Left ventricle myocardium inferior (tissue), 1 donor: ENCODE measurements around the gene FKBP5. TPM values are rescaled to one million over a fixed set of nuclear protein-coding genes. Genes with fewer than 3 reads are reported as not detected.

Experiments used
- DNase-seq: peaks from one replicate; pipeline ENCODE4 v3.0.0-alpha.2; 2020
- H3K27ac ChIP-seq: fragments of 200-600 bp; replicated peaks from 2 replicates; pipeline ENCODE4 v1.8.0; 2021
- H3K27me3 ChIP-seq: fragments of 200-600 bp; 2 replicates; pipeline ENCODE4 v1.8.0; 2021; ENCODE audit warnings: low read depth
- H3K36me3 ChIP-seq: fragments of 200-600 bp; 2 replicates; pipeline ENCODE4 v1.8.0; 2021
- H3K4me1 ChIP-seq: fragments of 200-600 bp; 2 replicates; pipeline ENCODE4 v1.8.0; 2021
- H3K4me3 ChIP-seq: fragments of 200-600 bp; 2 replicates; pipeline ENCODE4 v1.8.0; 2021; ENCODE audit warnings: mild to moderate bottlenecking, moderate library complexity
- H3K9me3 ChIP-seq: fragments of 200-600 bp; replicated peaks from 2 replicates; pipeline ENCODE4 v1.8.0; 2021
- intact Hi-C: fragments of 100-400 bp; cut with micrococcal nuclease; formaldehyde crosslinking; loops from one replicate; pipeline ENCODE4 v1.11.0; 2022
- total RNA-seq: library from RNA; stranded (reverse); fragmentation: NEBNext Ultra II Directional; extraction: Animal tissue kit (Norgen Biotek cat#: 25700); gene quantifications from one replicate; pipeline ENCODE4 v1.2.1, GENCODE V29; 2021
- TF ChIP-seq, protein P1 (sequence below): fragments of 200-600 bp; IDR thresholded peaks from 2 replicates; pipeline ENCODE4 v1.8.0; 2021; ENCODE audit warnings: antibody characterized with exemption, mild to moderate bottlenecking, borderline replicate concordance
- donor health status: DM: no; HTN: yes; CAD: no; lungs with severe emphysema.

The FKBP5 gene
- total RNA-seq, 1 donor from 2014 or later: 101 TPM

DNA sequence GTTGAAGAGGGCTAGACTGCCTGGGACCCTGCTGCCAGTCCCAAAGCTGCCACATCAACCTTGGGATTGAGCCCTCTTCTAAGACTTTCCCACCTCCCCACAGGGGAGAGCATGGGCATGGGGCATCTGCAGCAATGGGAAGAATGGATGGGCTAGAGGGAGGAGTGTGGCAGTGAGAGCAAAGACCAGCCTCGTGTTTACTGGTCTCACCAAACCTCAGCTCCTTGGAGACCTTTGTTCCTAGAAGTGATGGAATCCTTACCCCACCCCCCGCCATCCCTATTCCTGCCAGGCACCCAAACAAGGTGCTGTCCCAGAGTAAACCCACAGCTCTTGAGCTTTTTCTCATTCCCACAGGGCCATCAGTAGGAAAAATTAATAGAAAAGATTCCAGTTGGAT is 28.1 kb upstream of the FKBP5 start:
- Histone ChIP-seq H3K27ac (no peak overlapping the region), H3K36me3 (no peaks in the 10 kb centered on the region), H3K4me3 (no peak overlapping the region), H3K9me3 (no peaks in the 10 kb centered on the region), H3K4me1 (peaks cover 40% of the 10 kb centered on the region), H3K27me3 (no peaks in the 10 kb centered on the region)
- TF ChIP-seq, protein P1, sequence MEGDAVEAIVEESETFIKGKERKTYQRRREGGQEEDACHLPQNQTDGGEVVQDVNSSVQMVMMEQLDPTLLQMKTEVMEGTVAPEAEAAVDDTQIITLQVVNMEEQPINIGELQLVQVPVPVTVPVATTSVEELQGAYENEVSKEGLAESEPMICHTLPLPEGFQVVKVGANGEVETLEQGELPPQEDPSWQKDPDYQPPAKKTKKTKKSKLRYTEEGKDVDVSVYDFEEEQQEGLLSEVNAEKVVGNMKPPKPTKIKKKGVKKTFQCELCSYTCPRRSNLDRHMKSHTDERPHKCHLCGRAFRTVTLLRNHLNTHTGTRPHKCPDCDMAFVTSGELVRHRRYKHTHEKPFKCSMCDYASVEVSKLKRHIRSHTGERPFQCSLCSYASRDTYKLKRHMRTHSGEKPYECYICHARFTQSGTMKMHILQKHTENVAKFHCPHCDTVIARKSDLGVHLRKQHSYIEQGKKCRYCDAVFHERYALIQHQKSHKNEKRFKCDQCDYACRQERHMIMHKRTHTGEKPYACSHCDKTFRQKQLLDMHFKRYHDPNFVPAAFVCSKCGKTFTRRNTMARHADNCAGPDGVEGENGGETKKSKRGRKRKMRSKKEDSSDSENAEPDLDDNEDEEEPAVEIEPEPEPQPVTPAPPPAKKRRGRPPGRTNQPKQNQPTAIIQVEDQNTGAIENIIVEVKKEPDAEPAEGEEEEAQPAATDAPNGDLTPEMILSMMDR: no peak
- no peak for DNase-seq
- intact Hi-C loops: no loop called here

DNA sequence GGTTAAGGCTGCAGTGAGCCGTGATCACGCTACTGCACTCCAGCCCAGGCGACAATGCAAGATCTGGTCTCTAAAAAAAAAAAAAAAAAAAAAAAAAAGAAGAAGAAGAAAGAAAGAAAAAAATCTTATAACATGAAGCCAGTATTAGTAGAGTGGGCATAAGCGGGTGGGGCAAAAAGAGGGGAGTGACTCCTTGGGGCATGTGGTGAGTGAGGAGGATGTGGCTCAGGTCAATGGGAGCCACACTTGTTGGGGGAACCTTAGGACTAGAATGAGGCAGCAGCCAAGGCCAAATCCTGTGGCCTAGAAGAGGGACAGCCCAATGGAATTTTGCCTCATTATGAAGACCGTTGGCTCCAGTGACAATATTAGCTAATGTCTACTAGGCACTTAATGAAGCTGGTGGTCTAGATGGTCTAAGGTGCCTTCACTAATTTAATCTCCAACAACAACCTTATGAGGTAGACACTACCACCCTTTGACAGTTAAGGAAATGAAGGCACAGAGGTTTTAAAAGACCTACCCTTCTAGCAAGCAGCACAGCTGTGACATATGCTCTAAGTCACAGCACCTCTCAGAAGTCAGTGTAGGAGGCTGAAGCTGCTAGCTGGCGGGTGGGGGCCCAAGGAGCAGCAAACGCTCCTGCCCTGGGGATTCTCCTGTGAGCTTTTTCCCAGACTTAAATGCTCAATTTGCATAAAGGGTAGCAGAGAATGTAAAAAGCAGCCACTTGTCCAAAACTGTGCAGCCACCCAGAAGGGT is 24.5 kb upstream of the FKBP5 start:
- H3K27me3 ChIP-seq: no peaks in the 10 kb centered on the region
- DNase-seq: no peak
- no peaks in the 10 kb centered on the region for H3K36me3 ChIP-seq
- H3K27ac ChIP-seq: no peak overlapping the region
- no peak overlapping the region for H3K4me3 ChIP-seq
- peaks cover 4% of the 10 kb centered on the region for H3K4me1 ChIP-seq
- H3K9me3 ChIP-seq: no peaks in the 10 kb centered on the region
- TF ChIP-seq, protein P1: no peak
- intact Hi-C loops: no loop called here

DNA sequence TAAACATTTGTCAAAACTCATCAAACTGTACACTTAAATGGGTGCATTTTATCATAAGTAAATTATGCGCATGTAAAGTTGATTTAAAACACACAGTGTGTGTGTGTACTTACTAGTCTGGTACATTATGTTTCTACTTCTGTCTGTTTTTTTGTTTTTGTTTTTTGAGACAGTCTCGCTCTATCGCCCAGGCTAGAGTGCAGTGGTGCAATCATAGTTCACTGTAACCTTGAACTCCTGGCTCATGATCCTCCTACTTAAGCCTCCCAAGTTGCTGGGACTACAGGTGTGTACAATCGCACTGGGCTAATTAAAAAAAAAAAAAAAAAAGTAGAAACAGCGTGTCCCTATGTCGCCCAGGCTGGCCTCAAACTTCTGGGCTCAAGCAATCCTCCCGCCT is 23.0 kb upstream of the FKBP5 start:
- DNase-seq: no peak
- TF ChIP-seq, protein P1: no peak
- intact Hi-C loops: no loop called here
- H3K4me3 ChIP-seq: no peak overlapping the region
- H3K4me1 ChIP-seq: no peaks in the 10 kb centered on the region
- H3K36me3 ChIP-seq: no peaks in the 10 kb centered on the region
- H3K27me3 ChIP-seq: no peaks in the 10 kb centered on the region
- H3K27ac ChIP-seq: no peak overlapping the region
- no peaks in the 10 kb centered on the region for H3K9me3 ChIP-seq

DNA sequence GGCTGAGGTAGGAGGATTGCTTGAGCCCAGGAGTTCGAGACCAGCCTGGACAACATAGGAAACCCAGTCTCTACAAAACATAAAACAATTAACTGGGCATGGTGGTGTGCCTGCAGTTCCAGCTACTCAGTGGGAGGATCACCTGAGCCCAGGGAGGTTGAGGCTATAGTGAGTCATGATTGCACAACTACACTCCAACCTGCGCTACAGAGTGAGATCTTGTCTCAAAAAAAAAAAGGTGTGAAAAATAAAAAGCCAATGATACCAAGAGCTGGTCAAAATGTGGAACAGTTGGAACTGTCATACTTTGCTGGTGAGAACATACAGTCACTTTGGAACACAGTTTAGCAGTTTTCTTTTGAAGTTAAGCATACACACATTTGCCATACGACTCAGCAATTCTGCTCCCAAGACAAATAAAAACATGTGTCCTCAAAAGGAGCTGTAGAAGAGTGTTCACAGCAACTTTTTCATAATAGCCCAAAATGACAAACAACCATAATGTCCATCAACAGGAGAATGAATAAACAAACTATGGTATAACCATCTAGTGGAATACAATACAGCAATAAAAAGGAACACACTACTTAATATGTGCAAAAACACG is 21.6 kb upstream of the FKBP5 start:
- Histone ChIP-seq H3K4me1 (no peaks in the 10 kb centered on the region), H3K27me3 (no peaks in the 10 kb centered on the region), H3K9me3 (no peaks in the 10 kb centered on the region), H3K36me3 (no peaks in the 10 kb centered on the region), H3K4me3 (no peak overlapping the region), H3K27ac (no peak overlapping the region)
- TF ChIP-seq, protein P1: no peak
- no peak for DNase-seq
- intact Hi-C loops: no loop called here

DNA sequence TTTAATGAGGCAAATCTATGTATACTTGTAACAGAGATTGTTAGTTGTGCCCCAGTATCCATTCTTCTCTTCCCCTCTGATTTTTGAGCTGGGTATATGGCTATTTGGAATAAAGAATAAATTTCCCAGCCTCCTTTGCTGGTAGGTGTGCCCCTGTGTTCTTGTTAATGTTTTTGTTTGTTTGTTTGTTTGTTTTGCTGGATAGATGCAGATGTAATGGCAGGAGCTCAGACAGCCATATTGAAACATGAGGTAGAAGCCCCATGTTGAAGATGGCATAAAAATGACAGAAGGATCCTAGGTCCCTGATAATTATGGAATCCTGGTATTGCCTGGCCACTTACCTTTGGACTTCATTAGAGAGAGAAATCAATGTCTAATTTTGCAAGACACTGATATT is 19.9 kb upstream of the FKBP5 start:
- no peaks in the 10 kb centered on the region for H3K27me3 ChIP-seq
- H3K36me3 ChIP-seq: no peaks in the 10 kb centered on the region
- H3K4me3 ChIP-seq: no peak overlapping the region
- no peak overlapping the region for H3K27ac ChIP-seq
- no peaks in the 10 kb centered on the region for H3K9me3 ChIP-seq
- no peak for DNase-seq
- TF ChIP-seq, protein P1: no peak
- intact Hi-C loops: no loop called here
- H3K4me1 ChIP-seq: no peaks in the 10 kb centered on the region
